Dermis microvascular lymphatic vessel endothelial cell (primary cell): ENCODE measurements around the gene DNAJB8. TPM values are rescaled to one million over a fixed set of nuclear protein-coding genes. Genes with fewer than 3 reads are reported as not detected.

Experiments used
- DNase-seq, 2 donors: peaks; one replicate each; pipeline versions ENCODE4 v3.0.0 to v3.0.0-alpha.2; 2010; ENCODE audit warnings: low read depth in 2 of 2
- total RNA-seq: library from RNA; depleted of rRNA; stranded (reverse); fragments of >200 nt; gene quantifications from 2 replicates; pipeline ENCODE4 v1.2.1, GENCODE V29; 2014

Gene DNAJB8
- total RNA-seq, 1 donor from 2014 or later = not detected

GRCh38 chr3:128468285-128468790, 1.6 kb upstream of the DNAJB8 start:
- no peak for DNase-seq

DNA sequence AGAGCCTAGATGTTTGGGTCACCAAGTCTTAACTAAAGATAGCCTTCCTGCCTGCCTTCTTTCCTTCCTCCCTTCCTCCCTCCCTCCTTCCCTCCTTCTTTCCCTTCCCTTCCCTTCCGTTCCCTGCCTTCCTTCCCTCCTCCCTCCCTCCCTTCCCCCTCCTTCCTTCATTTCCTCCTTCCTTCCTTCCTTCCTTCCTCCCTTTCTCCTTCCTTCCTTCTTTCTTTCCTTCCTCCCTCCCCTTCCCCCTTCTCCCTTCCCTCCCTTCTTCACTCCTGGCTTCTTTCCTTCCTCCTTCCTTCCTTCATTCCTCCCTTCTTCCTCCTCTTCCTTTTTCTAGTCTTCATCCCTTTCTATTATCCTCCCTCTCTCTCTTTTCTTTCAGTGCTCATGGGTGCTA, 2.0 kb downstream of the DNAJB8 start:
- DNase-seq = no peak

- peak in 1 of 2 donors; percentile 29 for DNase-seq
Measured at GRCh38 chr3:128464188-128464587, 2.5 kb downstream of the DNAJB8 start.

DNA sequence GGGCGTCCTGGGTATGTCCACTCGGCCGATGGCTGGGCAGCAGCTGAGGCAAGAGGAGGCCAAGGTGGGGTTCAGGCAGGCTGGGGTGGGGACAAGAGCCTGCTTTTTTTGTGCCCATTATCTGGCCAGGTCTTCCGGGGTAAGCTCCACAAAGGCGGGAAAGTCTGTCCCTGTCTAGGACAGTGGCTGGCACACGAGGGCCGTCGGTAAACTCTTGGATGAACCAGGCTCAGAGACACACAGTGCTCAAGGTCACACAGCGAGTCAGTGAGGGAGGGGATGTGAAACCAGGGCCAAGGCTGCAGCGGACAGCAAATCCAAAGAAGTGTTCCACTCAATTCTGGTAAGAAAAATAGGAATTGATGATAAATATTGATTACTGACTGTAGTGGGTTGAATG, 2.9 kb downstream of the DNAJB8 start:
- no peak for DNase-seq

DNA sequence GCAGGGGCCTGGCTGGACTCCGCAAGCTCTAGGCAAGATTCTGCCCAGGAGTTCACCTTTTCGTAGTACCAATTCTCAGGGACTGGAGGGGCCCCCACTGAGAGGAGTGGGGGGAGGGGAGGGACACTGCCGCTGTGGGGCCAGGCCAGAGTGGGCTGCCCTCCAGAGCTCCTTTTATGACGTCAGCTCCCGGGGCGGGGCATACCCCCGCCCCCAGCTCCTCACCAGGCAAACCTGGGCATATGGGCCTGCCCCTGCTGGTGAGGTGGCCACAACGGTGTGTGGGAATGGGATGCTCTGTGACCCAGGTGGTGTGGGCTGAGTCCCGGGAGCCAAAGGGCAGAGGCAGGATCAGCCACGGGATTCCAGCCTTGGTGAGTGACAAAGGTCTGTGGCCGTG, 3.3 kb downstream of the DNAJB8 start:
- DNase-seq = no peak

GRCh38 chr3:128462931-128463330, 3.8 kb downstream of the DNAJB8 start:
- no peak for DNase-seq

DNA sequence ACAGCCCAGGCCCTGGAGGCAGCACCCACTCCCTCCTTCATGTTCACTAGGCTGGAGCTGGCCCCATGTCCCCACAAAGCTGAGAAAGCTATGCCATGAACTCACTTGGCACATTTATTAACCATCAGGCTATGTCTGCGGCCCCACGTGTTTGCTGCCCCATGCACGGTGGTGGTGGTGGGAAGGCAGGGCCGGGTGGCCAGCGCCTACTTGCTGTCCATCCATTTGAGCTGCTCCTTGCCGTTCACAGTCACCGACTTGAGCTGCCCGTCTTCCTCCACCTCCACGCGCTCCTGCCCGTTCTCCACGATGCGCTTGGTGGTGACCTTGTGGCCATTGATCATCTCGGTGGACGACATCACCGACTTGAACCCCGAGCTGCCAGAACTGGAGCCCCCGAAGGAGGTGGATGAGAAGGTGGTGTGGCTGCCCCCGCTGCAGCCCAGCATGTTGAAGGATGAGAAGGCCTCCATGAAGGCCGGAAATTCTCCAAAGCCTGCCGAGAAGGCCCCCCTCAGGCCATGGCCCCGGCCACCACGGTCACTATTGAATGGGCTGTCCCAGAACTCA, 4.3 kb downstream of the DNAJB8 start:
- DNase-seq = no peak

DNA sequence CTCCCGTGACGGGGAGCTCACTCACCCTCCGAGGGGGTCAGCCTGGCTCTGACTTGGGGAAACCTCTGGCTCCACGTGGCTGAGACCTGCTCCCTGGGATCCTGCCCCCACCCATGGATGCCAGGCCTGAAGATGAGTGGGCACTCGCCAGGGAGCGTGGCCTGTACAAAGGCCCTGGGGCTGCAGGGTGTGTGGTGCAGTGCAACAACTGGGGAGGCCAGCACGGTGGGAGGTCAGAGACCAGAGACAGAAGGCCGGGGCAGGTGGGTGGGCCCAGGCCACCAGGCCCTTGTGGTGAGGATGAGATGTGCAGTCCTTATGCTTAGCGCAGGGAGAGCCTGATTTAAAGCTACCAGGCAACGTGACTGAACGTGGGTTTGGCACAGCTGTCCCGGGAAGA, 5.0 kb downstream of the DNAJB8 start:
- no peak for DNase-seq

DNA sequence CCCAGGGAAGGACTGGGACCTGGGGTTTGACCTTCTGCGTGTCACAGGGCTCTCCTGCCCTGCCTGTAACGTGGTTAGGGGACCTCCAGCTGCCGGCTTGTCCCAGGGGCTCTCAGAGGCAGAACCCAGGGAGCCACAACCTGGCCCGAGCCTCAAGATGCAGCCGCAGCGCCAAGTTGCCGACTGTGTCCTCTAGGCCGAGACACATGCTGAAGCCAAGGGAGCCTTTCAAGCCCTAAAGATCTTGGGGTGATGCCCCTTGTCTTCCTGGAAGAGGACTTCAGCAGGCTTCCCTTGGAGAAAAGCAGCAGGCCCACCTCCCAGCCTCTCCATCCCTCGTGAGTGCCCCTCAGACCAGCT, 7.2 kb downstream of the DNAJB8 start:
- no peak for DNase-seq

- no peak for DNase-seq
Measured at GRCh38 chr3:128458746-128459460, 7.8 kb downstream of the DNAJB8 start.

DNA sequence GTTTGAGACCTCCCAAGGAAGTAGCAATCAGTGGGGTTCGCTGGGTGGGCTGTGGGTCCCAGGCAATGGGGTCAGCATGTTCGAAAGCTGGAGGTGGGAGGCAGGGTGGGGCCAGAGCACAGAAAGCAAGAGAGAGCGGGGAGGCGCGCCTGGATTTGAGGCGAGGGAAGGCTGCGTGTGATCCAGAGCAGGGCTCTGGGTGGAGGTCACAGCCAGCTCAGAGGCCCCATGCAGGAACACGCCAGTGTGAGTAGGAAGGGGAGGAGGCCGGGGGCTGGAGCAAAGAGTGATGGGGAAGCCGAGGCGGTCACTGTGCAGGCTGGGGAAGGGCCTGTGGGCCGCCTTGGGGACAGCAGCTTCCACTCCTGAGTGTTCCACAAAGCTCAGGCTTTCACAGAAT, 8.8 kb downstream of the DNAJB8 start:
- DNase-seq = no peak

DNA sequence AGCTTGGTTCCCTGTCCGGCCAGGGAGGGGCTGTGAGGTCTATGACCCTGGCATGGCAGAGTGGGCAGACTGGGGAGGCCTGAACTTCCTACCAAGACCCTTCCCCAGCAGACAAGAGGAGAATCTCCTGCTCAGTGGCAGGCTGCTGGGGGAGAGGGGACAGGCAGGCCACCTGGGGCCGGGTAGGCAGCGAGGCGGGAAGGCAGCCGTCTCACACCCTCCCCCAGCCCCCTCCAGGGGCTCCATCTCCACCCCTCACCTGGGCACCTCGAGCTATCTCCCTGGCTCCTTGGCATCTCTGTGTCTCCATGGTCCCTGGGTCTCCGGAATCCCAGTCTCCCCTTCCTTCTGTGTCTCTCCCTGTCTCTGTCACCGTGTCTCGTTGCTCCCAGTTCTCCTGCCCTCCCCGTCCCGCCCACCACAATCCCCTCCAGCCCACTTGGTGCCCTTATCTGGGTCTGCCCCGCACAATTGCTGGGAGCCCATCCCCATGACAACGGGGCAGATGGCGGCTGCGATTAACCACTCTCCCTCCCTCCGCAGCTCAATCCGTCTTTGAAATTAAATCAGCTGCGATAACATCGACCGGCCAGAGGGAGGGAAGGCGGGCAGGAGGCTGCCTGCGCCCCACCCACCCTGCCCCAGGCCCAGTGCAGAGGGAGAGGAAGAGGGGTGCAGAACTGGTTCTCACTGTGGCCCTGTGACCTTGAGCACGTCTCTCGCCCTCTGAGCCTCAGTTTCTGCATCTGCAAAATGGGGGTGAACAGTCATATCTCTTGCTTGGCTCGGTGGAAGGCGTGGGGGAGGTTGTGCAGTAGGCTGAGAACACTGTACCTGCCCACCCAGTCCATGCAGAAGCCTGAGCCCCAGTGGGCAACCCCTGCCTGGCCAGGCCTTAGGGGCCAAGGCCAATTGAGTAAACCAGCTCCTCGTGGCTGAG, 9.6 kb downstream of the DNAJB8 start:
- DNase-seq = no peak

GRCh38 chr3:128455786-128456748, 10.6 kb downstream of the DNAJB8 start:
- DNase-seq = no peak

DNA sequence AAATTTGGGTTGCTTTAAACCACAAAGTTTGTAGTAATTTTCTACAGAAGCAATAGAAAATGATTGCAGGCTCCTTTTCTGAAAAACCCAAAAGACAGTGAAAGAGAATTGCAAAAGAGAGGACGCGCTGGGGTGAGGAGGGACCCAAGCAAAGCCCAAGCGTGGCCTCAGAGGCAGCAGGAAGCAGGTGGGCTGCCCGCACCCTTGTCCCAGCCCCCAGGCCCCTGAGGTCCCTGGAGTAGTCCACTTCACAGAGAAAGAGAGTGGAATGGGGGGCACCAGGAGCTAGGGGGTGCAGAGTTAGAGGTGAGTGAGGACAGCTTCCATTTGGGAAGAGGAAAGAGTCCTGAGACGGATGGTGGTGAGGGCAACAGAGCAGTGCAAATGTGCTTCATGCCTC, 11.6 kb downstream of the DNAJB8 start:
- no peak for DNase-seq

DNA sequence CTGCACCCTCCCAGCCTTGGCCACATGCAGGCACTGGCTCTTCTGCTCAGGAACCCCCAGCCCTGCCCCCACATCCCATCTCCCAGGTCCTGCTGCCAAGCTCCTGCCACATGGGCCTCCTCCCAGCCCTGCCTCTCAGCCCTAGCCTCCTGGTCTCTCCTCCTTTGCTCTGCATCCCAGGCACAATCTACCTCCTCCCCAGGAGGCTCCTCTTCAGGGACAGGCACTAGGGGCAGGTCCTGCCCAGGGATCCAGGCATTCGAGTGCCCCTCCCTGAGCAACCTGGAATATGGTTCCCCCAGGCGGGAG, 12.4 kb downstream of the DNAJB8 start:
- DNase-seq = no peak

- DNase-seq = no peak
Measured at GRCh38 chr3:128453501-128454309, 13.0 kb downstream of the DNAJB8 start.

- DNase-seq = no peak
Measured at GRCh38 chr3:128452678-128453275, 13.9 kb downstream of the DNAJB8 start.

DNA sequence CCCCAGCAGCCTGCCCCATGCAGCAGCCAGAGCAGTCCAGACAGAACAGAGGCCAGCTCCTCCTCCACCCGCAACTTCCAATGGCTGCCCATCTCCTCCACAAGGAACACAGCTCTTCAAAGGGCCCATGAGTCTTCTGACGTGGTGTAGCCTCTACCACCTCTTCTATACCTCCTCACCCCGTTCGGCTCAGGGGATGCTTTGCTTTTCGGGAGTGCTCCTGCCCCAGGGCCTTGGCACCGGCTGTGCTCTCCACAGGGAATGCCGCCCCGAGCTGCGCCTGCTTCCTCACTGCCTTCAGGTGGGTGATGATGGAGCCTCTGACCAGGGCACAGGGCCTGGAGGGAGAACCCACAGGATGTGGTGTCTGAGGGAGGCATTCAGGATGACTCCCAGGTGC, 14.6 kb downstream of the DNAJB8 start:
- no peak for DNase-seq

GRCh38 chr3:128449111-128449638, 17.5 kb downstream of the DNAJB8 start:
- DNase-seq = peak; percentile 63 to 87

DNA sequence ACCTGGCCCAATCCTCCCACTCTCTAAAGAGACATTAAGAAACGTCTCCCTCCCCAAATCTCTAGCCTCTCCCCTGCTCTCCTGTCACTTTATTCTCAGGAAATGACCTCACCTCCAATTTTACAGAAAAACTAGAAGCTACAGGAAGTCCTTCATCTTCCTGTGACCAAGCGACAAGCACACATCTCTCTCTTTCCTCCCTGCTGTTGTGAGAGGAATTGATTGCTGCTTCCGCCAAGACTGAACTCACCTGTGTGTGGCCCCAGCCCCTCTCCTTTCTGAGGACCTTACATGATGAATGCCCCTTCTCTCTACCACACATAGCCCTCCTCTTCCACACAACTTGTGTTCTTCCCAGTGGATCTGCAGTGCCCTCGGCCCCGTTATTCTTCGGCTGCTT, 18.2 kb downstream of the DNAJB8 start:
- peak in 1 of 2 donors; percentile 18 for DNase-seq
